IMR-90 (cell line): ENCODE results near the gene KCTD11. TPM values are rescaled to one million over a fixed set of nuclear protein-coding genes. Genes with fewer than 3 reads are reported as not detected.

Experiments used
- ATAC-seq: fragments of 200-7000 bp; cut with Tn5 transposase; 2 replicates; pipeline ENCODE4 v1.9.1; 2020; ENCODE audit warnings: low read depth, mild to moderate bottlenecking, moderate library complexity
- BruUV-seq: library from RNA; stranded (reverse); fragments of 400-500 nt; replicated peaks from 2 replicates; lab custom pipeline; 2021; lab: Mats Ljungman, UMichigan
- CTCF ChIA-PET: fragments of 300-600 bp; formaldehyde crosslinking; extraction: SDS; loops from one replicate; lab custom pipeline; 2021; ENCODE audit warnings: antibody characterized with exemption; lab: Yijun Ruan, JAX
- POLR2A ChIA-PET: fragments of 300-600 bp; sonication (Branson Sonifier 250); formaldehyde crosslinking; loops from one replicate; lab custom pipeline; 2022; ENCODE audit warnings: antibody characterized with exemption; ENCODE audit not compliant: unreplicated experiment; lab: Charles Lee
- DNase-seq: peaks from one replicate; pipeline ENCODE4 v3.0.0; 2013
- H2AFZ ChIP-seq: replicated peaks from 2 replicates; pipeline ENCODE3; 2013; ENCODE audit warnings: low read length, mild to moderate bottlenecking; ENCODE audit not compliant: poor library complexity
- H2AK5ac ChIP-seq: 2 replicates; pipeline ENCODE4 v1.6.1; 2013; ENCODE audit warnings: low read depth, low read length, inconsistent platforms
- H2AK9ac ChIP-seq: replicated peaks from 2 replicates; pipeline ENCODE3; 2013; ENCODE audit warnings: mild to moderate bottlenecking, low read depth, low read length, moderate library complexity; ENCODE audit not compliant: poor library complexity
- H2BK120ac ChIP-seq: 2 replicates; pipeline ENCODE4 v1.6.1; 2013; ENCODE audit warnings: low read depth, low read length, inconsistent platforms
- H2BK15ac ChIP-seq: 3 replicates; pipeline ENCODE4 v1.6.1; 2013; ENCODE audit warnings: low read depth, low read length, inconsistent platforms
- H2BK20ac ChIP-seq: 2 replicates; pipeline ENCODE4 v1.6.1; 2013; ENCODE audit warnings: low read depth, mild to moderate bottlenecking, inconsistent platforms, low read length, moderate library complexity
- H2BK5ac ChIP-seq: 2 replicates; pipeline ENCODE4 v1.6.1; 2013; ENCODE audit warnings: mild to moderate bottlenecking, low read depth, low read length, inconsistent platforms; ENCODE audit not compliant: poor library complexity, severe bottlenecking
- H3K14ac ChIP-seq: replicated peaks from 2 replicates; pipeline ENCODE4 v1.6.1; 2013; ENCODE audit warnings: low read depth, low read length, inconsistent platforms
- H3K18ac ChIP-seq: 2 replicates; pipeline ENCODE4 v1.6.1; 2013; ENCODE audit warnings: low read depth, low read length, control low read depth
- H3K23ac ChIP-seq: 2 replicates; pipeline ENCODE4 v1.6.1; 2013; ENCODE audit warnings: low read depth, low read length, inconsistent platforms
- H3K27ac ChIP-seq: 2 replicates; pipeline ENCODE4 v1.5.1; 2013; ENCODE audit warnings: mild to moderate bottlenecking, control low read depth, low read length; ENCODE audit not compliant: insufficient read depth
- H3K27me3 ChIP-seq: 2 replicates; pipeline ENCODE4 v1.6.1; 2013; ENCODE audit warnings: low read length; ENCODE audit not compliant: control insufficient read depth, insufficient read depth
- H3K36me3 ChIP-seq: 2 replicates; pipeline ENCODE4 v1.6.1; 2013; ENCODE audit warnings: low read length, mixed read lengths; ENCODE audit not compliant: control insufficient read depth, insufficient read depth
- H3K4ac ChIP-seq: 2 replicates; pipeline ENCODE4 v1.6.1; 2013; ENCODE audit warnings: low read depth, low read length, inconsistent platforms
- H3K4me1 ChIP-seq: 2 replicates; pipeline ENCODE4 v1.6.1; 2013; ENCODE audit warnings: low read length, mixed read lengths; ENCODE audit not compliant: control insufficient read depth, insufficient read depth
- H3K4me2 ChIP-seq: 2 replicates; pipeline ENCODE4 v1.6.1; 2013; ENCODE audit warnings: low read depth, mild to moderate bottlenecking, control low read depth, low read length, moderate library complexity
- H3K4me3 ChIP-seq: 2 replicates; pipeline ENCODE4 v1.5.1; 2013; ENCODE audit warnings: low read depth, mild to moderate bottlenecking, control low read depth, low read length, moderate library complexity; ENCODE audit not compliant: insufficient read depth
- H3K56ac ChIP-seq: 2 replicates; pipeline ENCODE4 v1.6.1; 2013; ENCODE audit warnings: low read length, inconsistent platforms; ENCODE audit not compliant: insufficient read depth; ENCODE audit errors: extremely low read depth
- H3K79me1 ChIP-seq, 2 experiments: 2 replicates each; pipeline ENCODE4 v1.6.1; 2013; ENCODE audit warnings: low read length in 2 of 2, inconsistent platforms in 1 of 2, low read depth in 1 of 2
- H3K9ac ChIP-seq: 2 replicates; pipeline ENCODE4 v1.6.1; 2013; ENCODE audit warnings: low read depth, low read length, control low read depth
- H3K9me1 ChIP-seq: 2 replicates; pipeline ENCODE4 v1.6.1; 2013; ENCODE audit warnings: low read length, inconsistent platforms; ENCODE audit not compliant: insufficient read depth
- H3K9me3 ChIP-seq: 2 replicates; pipeline ENCODE4 v1.6.1; 2013; ENCODE audit warnings: low read length; ENCODE audit not compliant: control insufficient read depth, insufficient read depth
- H4K20me1 ChIP-seq: 2 replicates; pipeline ENCODE4 v1.6.1; 2013; ENCODE audit warnings: low read length, inconsistent platforms; ENCODE audit not compliant: insufficient read depth
- H4K5ac ChIP-seq: 2 replicates; pipeline ENCODE4 v1.6.1; 2013; ENCODE audit warnings: mild to moderate bottlenecking, low read depth, low read length, control low read depth
- H4K8ac ChIP-seq, 2 experiments: 2 replicates each; pipeline ENCODE4 v1.6.1; 2013; ENCODE audit warnings: low read depth in 2 of 2, low read length in 2 of 2, control low read depth in 1 of 2, inconsistent platforms in 1 of 2
- H4K91ac ChIP-seq: 2 replicates; pipeline ENCODE4 v1.6.1; 2013; ENCODE audit warnings: low read depth, low read length, inconsistent platforms; ENCODE audit not compliant: insufficient read depth
- RAD21 ChIP-seq: IDR thresholded peaks from 2 replicates; pipeline ENCODE4 v1.6.1; 2012; ENCODE audit warnings: low read length, improper control_type of control experiment
- WGBS, 2 experiments: methylation state at CpG; one replicate each; pipeline versions ENCODE4 v1.1.5 to v1.1.7; 2013; ENCODE audit warnings: missing lambda C conversion rate in 2 of 2; ENCODE audit not compliant: insufficient read length in 1 of 2; ENCODE audit errors: extremely low coverage in 2 of 2; 5-methylcytosine and 5-hydroxymethylcytosine counted together
- dilution Hi-C: fragments of 300-500 bp; cut with HindIII; formaldehyde crosslinking; loops from one replicate; pipeline ENCODE4 v1.14.3; 2018; ENCODE audit warnings: low sequenced_read_pairs; ENCODE audit not compliant: unreplicated experiment
- in situ Hi-C: fragments of 300-500 bp; cut with MboI; formaldehyde crosslinking; loops from 3 replicates; pipeline ENCODE4 v1.14.3; 2019; ENCODE audit warnings: low sequenced_read_pairs, inconsistent platforms, mixed read lengths
- intact Hi-C: fragments of 100-400 bp; cut with micrococcal nuclease; formaldehyde crosslinking; loops from 2 replicates; pipeline ENCODE4 v1.10.0; 2022
- polyA plus RNA-seq, 3 experiments: library from polyadenylated mRNA; depleted of rRNA; stranded (reverse); fragments of >200 nt; gene quantifications; 2 replicates each; pipeline ENCODE4 v1.2.3, GENCODE V29; 2012; ENCODE audit warnings: low replicate concordance in 1 of 3
- total RNA-seq: library from RNA; depleted of rRNA; stranded (reverse); fragments of >200 nt; gene quantifications from 2 replicates; pipeline ENCODE4 v1.2.3, GENCODE V29; 2012

The KCTD11 gene
- total and polyA plus RNA-seq, 2 of the 4 experiments (the other 2 are of a cell fraction) = 10.8 to 16.4 TPM

DNA sequence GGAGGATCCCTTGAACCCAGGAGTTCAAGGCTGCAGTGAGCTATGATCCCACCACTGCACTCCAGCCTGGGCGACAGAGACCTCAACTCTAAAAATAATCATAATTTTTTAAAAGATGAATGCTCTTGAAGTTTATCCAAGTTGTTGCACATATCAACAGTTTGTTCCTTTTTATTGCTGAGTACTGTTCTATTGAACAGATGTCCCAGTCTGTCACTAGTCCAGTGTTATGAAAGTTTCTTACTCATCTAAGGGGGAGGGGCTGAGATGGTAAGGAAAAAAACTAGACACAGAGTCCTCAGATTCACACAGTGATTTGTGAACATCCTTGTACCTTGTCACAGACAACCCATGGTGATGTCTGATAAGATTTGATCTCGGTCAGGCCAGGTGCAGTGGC lies 11.8 kb upstream of the KCTD11 start:
- Histone ChIP-seq H3K27me3 (peaks cover 25% of the 10 kb centered on the region), H4K5ac (no peak overlapping the region), H3K23ac (no peak overlapping the region), H3K79me1 (no peaks in the 10 kb centered on the region), H3K9me1 (no peaks in the 10 kb centered on the region), H4K20me1 (no peaks in the 10 kb centered on the region), H3K36me3 (no peaks in the 10 kb centered on the region), H2AFZ (no peak overlapping the region), H3K9me3 (no peaks in the 10 kb centered on the region), H2AK5ac (no peak overlapping the region), H2BK15ac (no peak overlapping the region), H2BK5ac (no peak overlapping the region), H2AK9ac (no peak overlapping the region), H3K4me3 (no peak overlapping the region), H4K91ac (no peak overlapping the region), H2BK20ac (no peak overlapping the region), H4K8ac (no peak overlapping the region), H3K14ac (no peak overlapping the region), H2BK120ac (no peak overlapping the region), H3K4me1 (no peaks in the 10 kb centered on the region), H3K18ac (no peak overlapping the region), H3K56ac (no peak overlapping the region), H3K4ac (no peak overlapping the region), H3K9ac (no peak overlapping the region), H3K4me2 (no peak overlapping the region), H3K27ac (no peak overlapping the region)
- intact Hi-C loops (no loop called here), dilution Hi-C loops (no loop called here), in situ Hi-C loops (no loop called here)
- POLR2A ChIA-PET = no interaction called here
- CTCF ChIA-PET = interaction anchor here (0.6 kb wide), 1 partner anchor 9 kb away, joined by 3 read pairs; no protein-coding TSS in a partner anchor
- ATAC-seq = no peak
- WGBS, 2 experiments = no CpG with 5 or more reads among the region's 2 CpGs
- peak; percentile 16 for DNase-seq
- no TSS peak for BruUV-seq
- no peak for TF ChIP-seq RAD21
